Tongue (tissue), 2 donors: ENCODE results near the gene ACER2. TPM values are rescaled to one million over a fixed set of nuclear protein-coding genes. Genes with fewer than 3 reads are reported as not detected.
A peak's percentile ranks its signal among the peaks of the same experiment; 100 is the strongest.

Experiments used
- DNase-seq: peaks from one replicate; pipeline ENCODE4 v3.0.0-alpha.2; 2015
- total RNA-seq: library from RNA; depleted of rRNA; stranded (reverse); fragments of >200 nt; gene quantifications from one replicate; pipeline ENCODE4 v1.2.3, GENCODE V29; 2014

The ACER2 gene
- total RNA-seq, 1 donor from 2014 or later: 1.7 TPM

GRCh38 chr9:19486803-19487202, 78.0 kb downstream of the ACER2 start:
- DNase-seq: no peak

GRCh38 chr9:19488721-19489120, 79.9 kb downstream of the ACER2 start:
- DNase-seq: no peak

GRCh38 chr9:19490269-19490668, 81.5 kb downstream of the ACER2 start:
- no peak for DNase-seq

- DNase-seq: no peak
These were observed 82.0 kb downstream of the ACER2 start for GRCh38 chr9:19490828-19491227.

- no peak for DNase-seq
These were observed 84.0 kb downstream of the ACER2 start for GRCh38 chr9:19492775-19493173.

GRCh38 chr9:19493174-19493811, 84.5 kb downstream of the ACER2 start:
- DNase-seq: peak; percentile 85

GRCh38 chr9:19493876-19494275, 85.1 kb downstream of the ACER2 start:
- no peak for DNase-seq

- no peak for DNase-seq
These were observed 86.6 kb downstream of the ACER2 start for GRCh38 chr9:19495186-19496028.

- no peak for DNase-seq
These were observed 87.7 kb downstream of the ACER2 start for GRCh38 chr9:19496321-19497050.

GRCh38 chr9:19497276-19497675, 88.5 kb downstream of the ACER2 start:
- DNase-seq: no peak

GRCh38 chr9:19498015-19498414, 89.2 kb downstream of the ACER2 start:
- DNase-seq: no peak

Other genes with a start within 250 kb of the ACER2 start
- gene DENND4C, start 178.3 kb upstream of the ACER2 start, total RNA-seq: 107 TPM
- 1,415 TPM for gene RPS6, start 28.8 kb upstream of the ACER2 start, total RNA-seq